ENCODE results near the gene MUSTN1. TPM values are rescaled to one million over a fixed set of nuclear protein-coding genes. Genes with fewer than 3 reads are reported as not detected.

MUSTN1 gene
- polyA plus RNA-seq, 3 donors = 2.9 to 129 (median 19.6) TPM

DNA sequence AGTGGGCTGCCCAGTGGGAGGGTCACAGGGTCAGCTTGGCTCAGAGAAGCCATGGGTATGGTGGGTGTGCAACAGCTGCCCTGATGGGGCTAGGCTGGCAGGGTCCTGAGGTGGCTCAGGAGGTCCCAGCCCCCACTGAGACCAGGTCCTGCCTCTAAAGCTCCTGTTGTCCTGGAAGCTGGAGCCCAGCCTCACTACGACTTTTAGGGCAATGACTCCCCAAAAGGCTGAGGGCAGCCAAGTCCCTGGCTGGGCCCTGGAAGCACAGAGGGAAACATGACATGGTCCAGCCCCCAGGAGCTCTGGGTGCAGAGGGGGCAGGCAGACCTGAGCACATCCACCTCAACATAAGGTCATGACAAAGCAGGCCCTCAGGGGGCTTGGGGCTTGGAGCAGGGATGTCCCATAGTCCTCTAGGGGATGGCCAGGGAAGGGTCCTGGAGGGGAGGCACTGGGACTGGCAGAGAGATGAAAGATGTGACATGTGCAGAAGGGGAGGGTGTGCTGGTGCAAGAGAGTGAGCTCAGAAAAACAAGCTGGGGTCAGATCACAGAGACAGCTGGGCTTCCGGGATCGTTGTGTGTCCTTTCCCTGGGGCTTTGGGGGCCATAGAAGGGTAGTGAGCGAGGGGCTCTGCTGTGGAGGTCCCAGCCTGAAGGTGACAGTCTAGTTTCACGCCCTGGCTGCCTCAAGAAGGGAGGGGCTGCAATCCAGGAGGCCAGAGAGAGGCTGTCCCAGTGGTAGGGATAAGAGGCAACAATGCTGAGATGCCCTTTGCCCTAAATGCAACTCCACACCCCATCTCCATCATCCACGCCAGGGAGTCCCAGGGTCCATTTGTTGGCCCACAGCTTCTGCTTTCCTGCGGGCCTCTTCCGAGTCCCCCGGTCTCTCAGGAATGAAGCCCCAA lies 40.9 kb downstream of the MUSTN1 start:
- no peak overlapping the region for H3K27ac ChIP-seq (ENCODE audit: low read depth, low read length)
- WGBS, 3 donors = 74 to 88% (median 80%) methylated on average over 9 of the region's 9 CpGs

GRCh38 chr3:52792961-52793695 lies 41.7 kb downstream of the MUSTN1 start:
- 79 to 91% (median 80%) methylated on average over 17 to 18 of the region's 18 CpGs for WGBS, 3 donors

DNA sequence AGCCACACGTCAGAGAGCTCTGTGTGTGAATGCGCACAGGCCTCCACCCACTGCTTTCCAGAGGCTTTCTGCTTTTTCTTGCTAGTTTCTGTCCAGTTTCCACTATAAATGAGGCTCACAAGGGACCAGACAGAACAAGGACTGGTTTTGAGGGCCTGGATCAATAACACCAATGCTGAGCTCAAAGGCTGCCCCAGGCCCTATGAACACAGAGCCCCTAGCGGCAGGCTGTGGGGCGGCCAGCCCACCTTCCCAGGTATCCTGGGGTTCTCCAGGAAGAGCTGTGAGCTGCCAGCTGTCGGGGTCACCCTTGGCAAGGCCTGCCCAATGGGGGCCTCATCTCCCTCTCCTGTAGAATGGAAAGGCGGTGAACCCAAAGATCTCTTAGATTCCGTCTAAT lies 42.4 kb downstream of the MUSTN1 start:
- no peak overlapping the region for H3K27ac ChIP-seq (ENCODE audit: low read depth, low read length)
- WGBS, 3 donors = 73 to 92% (median 89%) methylated on average over 7 of the region's 7 CpGs

More at GRCh38 chr3:52792961-52793695, 41.7 kb downstream of the MUSTN1 start:
- H3K27ac ChIP-seq (ENCODE audit: low read depth, low read length) = no peak overlapping the region

- 74 to 86% (median 83%) methylated on average over 4 of the region's 4 CpGs for WGBS, 3 donors
- no peak overlapping the region for H3K27ac ChIP-seq (ENCODE audit: low read depth, low read length)
Observed at GRCh38 chr3:52791928-52792327, 42.9 kb downstream of the MUSTN1 start.

- H3K27ac ChIP-seq (ENCODE audit: low read depth, low read length) = no peak overlapping the region
- 80 to 85% (median 85%) methylated on average over 12 of the region's 12 CpGs for WGBS, 3 donors
Observed at GRCh38 chr3:52791366-52791765, 43.5 kb downstream of the MUSTN1 start.

DNA sequence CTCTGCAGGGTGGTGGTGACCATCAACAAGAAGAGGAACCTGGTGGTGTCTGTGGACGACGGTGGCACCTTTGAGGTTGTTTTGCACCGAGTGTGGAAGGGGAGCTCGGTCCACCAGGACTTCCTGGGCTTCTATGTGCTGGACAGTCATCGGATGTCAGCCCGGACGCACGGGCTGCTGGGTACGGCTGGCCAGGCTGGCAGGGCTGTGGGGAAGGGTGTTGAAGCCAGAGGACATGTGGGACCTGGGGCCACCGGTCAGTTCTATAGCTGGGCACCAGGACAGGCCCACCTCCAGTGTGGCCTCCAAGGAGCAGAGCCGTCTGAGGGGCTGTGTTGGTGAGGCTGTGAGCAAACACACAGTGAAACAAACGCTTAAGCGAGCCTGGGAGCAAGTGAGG lies 44.1 kb downstream of the MUSTN1 start:
- WGBS, 3 donors = 87 to 89% (median 88%) methylated on average over 13 of the region's 13 CpGs
- H3K27ac ChIP-seq (ENCODE audit: low read depth, low read length) = no peak overlapping the region

- 86 to 89% (median 87%) methylated on average over 7 of the region's 7 CpGs for WGBS, 3 donors
- H3K27ac ChIP-seq (ENCODE audit: low read depth, low read length) = peak overlapping the region; percentile 23
Observed at GRCh38 chr3:52790337-52790736, 44.5 kb downstream of the MUSTN1 start.

DNA sequence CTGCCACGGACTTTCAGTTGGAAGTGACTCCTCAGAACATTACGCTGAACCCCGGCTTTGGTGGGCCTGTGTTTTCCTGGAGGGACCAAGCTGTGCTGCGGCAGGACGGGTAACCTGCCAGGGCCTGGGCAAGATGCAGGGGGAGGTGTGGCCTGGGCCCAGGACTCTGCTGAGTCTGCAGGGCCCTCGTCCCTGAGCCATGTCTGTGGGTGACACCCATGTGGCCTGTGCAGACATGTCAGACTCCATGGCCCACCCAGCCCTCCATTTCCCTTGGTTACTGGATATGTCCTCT lies 45.1 kb downstream of the MUSTN1 start:
- 88 to 92% (median 90%) methylated on average over 6 of the region's 6 CpGs for WGBS, 3 donors
- H3K27ac ChIP-seq (ENCODE audit: low read depth, low read length) = no peak overlapping the region

DNA sequence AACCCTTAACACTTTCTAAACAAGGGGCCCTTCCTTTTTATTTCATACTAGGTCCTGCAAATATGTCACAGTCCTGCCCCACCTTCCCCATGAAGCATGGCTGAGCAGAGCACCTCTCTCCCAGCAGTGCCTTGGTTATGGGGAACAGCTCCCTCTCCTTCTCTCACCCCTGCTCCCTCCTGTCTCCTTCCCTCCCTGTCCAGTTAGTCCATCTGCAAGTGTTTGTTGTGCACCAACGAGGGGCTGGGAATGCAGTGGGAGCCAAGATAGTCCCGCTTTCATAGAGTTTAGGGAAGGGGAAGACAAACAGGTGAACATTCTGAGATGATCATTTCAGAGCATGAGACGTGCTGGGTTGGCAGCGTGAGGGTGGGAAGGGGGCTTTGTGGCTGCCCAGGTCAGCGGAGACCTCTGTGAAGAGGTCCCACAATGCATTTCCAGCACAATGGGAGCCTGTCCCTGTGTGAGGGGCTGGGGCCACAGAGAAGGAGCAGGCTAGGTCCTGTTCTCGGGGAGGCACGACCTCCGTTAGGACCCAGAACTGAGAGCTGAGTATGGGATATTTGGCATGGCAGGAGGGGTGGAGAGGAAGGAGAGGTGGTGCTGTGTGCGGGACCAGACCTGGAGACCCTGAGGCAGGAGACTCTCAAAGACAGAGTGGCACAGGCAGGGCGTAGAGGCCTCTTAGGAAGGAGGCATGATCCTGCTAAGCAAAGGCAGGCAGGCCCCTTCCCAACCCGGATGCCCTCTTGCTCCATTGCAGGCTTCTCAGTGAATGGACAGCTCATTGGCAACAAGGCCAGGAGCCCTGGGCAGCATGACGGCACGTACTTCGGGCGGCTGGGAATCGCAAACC lies 45.7 kb downstream of the MUSTN1 start:
- no peak overlapping the region for H3K27ac ChIP-seq (ENCODE audit: low read depth, low read length)
- 81 to 87% (median 82%) methylated on average over 16 of the region's 16 CpGs for WGBS, 3 donors

DNA sequence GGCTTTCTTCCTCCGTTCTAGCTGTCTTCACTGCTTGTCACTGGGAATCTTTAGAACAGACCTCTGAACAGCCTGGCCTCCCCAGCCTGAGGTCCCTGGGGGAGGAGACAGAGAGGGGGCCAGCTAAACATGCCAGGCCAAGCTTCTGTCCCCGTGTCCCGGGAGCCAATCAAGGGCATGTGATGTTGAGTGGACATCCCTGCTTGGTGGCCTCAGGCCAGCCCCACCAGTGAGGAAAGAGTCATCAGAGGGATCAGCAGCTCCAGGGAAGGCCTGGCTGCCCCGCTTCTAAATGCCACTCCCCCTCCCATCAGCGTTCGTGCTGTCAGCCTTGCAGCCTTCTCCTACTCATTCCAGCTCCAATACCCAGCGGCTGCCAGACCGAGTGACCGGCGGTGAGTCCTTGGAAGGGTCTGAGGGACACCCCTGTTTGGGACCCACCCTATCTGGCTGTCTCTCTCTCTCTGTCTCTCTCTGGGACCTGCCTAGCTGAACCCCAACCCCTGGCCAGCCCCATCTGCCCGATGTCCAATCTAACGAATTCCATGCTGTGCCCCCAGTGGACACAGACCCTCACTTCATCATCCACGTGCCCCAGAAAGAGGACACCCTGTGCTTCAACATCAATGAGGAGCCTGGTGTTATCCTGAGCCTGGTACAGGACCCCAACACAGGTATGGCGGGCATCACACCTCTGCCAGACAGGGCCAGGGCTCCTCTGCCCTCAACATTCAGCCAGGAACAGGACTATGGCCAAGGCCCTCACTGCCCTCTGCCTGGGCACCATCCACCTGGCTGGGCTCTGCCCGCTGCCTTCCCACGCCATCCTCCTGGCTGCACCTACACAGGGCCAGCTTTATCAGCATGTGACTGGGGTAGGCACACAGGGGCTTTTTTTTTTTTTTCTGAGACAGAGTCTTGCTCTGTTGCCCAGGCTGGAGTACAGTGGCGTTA lies 46.9 kb downstream of the MUSTN1 start:
- no peak overlapping the region for H3K27ac ChIP-seq (ENCODE audit: low read depth, low read length)
- WGBS, 3 donors = 74% methylated on average over 16 to 17 of the region's 17 CpGs

DNA sequence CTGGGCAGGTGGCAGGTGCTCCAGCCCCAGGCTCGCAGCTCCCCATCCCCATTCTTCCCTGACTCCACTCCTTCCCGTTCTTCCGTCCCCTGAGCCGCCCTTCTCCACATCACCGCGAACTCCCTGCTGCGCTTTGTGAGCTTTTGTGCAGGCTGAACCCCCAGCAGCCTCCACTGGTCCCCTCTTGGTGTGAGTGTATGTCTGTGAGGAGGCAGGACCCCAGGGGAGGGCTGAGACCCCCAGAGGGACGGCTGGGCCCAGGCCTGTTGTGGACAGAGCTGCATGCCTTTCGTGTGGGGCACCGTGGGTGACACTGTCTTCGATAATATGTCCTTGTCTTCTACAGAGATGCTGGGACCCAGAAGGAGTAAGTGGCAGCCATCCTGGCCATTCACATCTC lies 47.6 kb downstream of the MUSTN1 start:
- H3K27ac ChIP-seq (ENCODE audit: low read depth, low read length) = no peak overlapping the region
- 86 to 88% (median 88%) methylated on average over 11 of the region's 11 CpGs for WGBS, 3 donors

GRCh38 chr3:52786330-52787215 lies 48.2 kb downstream of the MUSTN1 start:
- H3K27ac ChIP-seq (ENCODE audit: low read depth, low read length) = no peak overlapping the region
- WGBS, 3 donors = 78 to 90% (median 87%) methylated on average over 19 of the region's 19 CpGs

- WGBS, 3 donors = 74 to 91% (median 89%) methylated on average over 5 of the region's 5 CpGs
- no peak overlapping the region for H3K27ac ChIP-seq (ENCODE audit: low read depth, low read length)
Observed at GRCh38 chr3:52784931-52785590, 49.8 kb downstream of the MUSTN1 start.

DNA sequence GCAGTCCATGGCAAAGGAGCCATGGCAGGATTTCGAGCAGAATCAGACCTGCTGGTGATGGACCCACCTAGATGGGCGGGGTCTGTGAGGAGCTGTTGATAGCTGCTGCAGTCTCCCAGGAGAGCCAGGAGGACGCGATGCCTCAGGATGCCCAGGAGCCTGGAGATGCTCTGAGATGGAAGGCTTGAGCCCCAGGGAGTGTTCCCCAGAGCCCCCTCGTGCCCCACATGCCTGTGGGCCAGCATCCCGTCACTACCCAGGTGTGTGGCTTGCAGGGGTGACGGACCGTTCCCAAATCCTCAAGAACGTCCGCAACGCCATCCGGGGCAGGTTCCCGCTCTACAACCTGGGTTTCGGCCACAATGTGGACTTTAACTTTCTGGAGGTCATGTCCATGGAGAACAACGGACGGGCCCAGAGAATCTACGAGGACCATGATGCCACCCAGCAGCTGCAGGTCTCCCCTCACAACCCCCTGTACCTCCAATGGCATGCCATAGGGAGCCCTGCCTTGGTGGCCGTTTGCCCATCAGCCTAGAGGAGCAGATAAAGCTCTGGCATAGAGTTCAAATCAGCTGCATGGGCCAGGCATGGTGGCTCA lies 50.7 kb downstream of the MUSTN1 start:
- no peak overlapping the region for H3K27ac ChIP-seq (ENCODE audit: low read depth, low read length)
- WGBS, 3 donors = 83 to 88% (median 86%) methylated on average over 18 of the region's 18 CpGs

DNA sequence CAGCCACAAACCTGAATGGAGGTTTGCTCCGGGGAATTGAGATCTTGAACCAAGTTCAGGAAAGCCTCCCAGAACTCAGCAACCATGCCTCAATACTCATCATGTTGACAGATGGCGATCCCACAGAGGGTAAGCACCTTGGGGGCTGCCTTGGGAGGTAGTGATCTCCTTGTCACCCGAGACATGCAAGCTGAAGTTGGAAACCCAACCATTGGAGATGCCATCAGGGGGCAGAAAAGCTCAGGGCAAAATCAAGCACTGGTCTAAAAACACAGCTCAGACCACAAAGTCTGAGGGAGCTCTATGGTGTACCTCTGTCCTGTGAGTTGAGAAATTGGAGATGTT lies 51.6 kb downstream of the MUSTN1 start:
- 87 to 93% (median 90%) methylated on average over 3 of the region's 3 CpGs for WGBS, 3 donors
- no peak overlapping the region for H3K27ac ChIP-seq (ENCODE audit: low read depth, low read length)

Data from adipose tissue (tissue), 3 donors.